Brain pericyte (primary cell): Measurements from ENCODE around the gene CHI3L1.

Experiments used
- DNase-seq: peaks from one replicate; pipeline ENCODE4 v3.0.0-alpha.2; 2012; ENCODE audit warnings: low read depth, low spot score

Gene CHI3L1

DNA sequence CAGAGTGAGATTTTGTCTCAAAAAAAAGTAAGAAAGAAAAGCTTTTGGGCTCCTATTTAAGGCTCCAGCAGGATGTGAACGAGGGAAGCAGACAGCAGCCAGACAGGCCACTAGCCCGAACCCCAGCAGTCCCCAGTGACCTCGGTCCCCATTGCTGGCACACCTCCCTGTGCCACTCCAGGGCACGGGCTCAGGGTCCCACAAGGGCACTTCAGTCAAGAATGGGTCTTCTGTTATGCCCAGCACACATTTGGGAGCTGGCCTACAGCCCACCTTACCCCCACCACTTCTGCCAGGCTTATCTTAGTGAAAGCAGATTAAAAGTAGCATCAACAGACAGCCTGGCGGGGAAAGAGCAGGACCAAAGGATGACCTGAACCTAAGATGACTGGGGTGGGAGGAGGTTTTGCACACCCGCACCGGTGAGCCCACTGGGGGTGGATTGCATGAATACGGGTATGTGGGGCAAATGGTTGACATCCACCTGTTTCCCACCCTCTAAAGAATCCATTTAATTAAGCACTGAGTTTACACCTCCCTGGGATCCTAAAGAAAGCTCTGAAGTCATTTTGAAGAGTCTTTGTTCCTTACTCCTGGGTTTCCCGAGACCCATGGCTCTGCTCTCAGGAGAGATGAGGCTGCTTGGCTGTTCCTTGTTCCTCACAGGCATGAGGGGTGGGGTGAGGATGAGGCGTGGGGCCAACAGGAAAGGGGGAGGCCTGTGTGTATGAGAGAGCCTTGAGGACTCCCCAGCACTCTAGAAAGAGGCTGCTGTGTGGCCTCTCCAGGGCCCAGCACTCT lies 4.7 kb downstream of the CHI3L1 start:
- DNase-seq: no peak

DNA sequence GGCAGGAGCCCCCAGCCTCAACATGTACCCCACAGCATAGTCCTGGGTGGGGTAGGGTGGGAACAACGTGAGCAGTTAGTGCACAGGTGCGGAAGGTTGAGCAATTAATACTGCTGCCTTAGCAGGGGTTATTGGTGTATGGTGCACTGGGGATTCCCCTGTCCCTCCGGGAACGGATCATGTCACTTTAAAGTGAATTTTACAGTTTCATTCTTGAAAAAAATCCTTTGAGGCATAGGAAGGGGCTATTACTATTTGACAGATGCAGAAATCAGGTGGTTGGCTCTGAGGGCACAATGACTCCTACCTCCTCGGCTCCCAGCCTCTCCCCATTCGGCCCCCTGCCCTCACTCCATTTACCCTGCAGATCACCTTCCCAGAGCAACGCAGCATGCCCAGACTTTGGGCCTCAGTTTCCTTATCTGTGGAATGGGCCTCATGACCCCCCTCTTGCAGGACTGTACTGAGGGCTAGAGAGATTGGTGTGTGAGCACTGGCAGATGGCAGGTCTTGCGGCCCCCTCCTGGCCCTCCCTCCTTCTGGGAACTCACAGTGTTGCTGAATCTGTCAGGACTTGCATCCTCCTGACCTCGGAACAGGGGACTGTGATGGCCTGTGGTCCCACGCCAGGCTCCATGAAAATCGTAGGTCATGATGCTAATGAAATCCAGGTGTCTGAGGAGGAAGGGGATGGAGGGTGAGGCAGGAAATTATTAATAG lies 5.7 kb downstream of the CHI3L1 start:
- no peak for DNase-seq

DNA sequence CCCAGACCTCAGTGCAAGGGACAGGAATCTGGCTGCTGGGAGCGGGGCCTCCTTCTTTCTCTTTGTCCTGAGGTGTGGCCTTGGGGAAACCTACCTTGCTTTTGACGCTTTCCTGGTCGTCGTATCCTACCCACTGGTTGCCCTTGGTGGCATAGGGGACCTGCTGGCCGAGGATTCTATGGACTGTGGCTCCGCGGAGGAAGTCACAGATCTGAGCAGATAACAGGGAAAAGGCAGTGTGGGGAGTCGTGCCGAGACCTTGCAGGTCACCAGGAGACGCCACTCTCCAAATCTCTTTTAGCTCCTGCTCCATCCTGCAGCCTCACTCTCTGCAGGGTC lies 6.9 kb downstream of the CHI3L1 start:
- no peak for DNase-seq

DNA sequence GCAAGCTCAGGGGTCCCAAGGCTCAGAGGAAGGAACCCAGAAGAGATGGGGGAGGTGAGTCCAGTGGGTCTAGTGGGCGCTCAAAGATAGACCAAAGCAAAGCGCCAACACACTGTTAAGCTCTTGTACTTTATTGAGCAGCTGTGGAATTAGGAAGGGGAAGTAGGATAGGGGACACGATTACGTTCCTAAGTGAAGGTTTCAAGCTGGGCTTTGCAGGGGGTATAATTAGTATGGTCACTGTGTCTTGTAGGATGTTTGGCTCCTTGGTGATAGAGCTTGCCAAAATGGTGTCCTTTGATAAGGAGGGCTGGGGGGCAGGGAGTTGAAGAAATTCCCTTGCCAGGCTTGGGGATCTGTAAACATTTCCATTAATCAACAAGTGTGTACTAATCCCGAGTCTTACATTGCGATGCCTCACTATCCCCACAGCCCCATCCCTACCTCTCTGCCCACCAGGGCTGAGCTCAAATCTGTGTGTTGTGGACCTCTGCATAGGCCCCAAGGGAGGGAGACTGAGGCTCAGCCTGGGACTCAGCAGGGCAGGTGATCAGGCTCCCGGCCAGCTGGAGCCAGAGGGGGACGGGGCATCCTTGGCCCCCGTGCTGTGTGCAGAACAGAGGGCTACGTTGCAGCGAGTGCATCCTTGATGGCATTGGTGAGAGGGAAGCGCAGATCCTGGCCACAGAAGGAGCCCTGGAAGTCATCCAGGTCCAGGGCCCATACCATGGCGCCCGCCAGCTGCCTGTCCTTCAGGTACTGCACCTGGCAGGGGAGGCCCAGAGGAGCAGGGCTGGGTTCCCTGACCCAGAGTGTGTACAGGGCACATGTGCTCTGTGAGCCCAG lies 7.5 kb downstream of the CHI3L1 start:
- no peak for DNase-seq

GRCh38 chr1:203178083-203178482 lies 8.4 kb downstream of the CHI3L1 start:
- no peak for DNase-seq

DNA sequence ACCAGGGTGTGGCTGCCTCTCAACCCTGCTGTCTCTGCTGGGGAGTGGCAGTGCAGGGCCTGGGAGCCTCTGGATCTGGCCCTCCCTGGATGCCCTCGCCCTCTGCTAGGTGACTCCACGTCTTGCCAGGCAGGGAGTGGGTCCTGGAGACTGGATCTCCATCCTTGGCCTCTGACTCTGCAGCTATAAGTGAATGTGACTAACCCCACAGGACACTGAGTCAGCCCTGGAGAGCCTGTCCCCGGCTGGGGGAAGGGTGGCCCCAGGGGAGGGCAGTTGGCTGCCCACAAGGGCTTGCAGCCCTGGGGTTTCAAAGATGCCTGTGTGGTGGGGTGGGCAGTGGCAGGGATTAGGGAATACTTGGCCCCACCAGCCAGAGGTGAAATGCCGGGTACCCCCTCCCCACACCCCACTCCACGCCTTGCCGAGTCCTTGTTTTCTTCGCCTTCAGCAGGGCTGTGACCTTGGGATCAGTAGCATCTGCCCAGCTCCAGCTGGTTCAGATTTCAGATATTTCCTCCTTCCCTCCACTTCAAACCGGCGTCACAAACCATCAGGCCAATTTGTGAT lies 8.9 kb downstream of the CHI3L1 start:
- DNase-seq: no peak

- no peak for DNase-seq
Measured at GRCh38 chr1:203177036-203177405, 9.5 kb downstream of the CHI3L1 start.

GRCh38 chr1:203176273-203177035 lies 10.1 kb downstream of the CHI3L1 start:
- DNase-seq: no peak

GRCh38 chr1:203175827-203176241 lies 10.7 kb downstream of the CHI3L1 start:
- no peak for DNase-seq

DNA sequence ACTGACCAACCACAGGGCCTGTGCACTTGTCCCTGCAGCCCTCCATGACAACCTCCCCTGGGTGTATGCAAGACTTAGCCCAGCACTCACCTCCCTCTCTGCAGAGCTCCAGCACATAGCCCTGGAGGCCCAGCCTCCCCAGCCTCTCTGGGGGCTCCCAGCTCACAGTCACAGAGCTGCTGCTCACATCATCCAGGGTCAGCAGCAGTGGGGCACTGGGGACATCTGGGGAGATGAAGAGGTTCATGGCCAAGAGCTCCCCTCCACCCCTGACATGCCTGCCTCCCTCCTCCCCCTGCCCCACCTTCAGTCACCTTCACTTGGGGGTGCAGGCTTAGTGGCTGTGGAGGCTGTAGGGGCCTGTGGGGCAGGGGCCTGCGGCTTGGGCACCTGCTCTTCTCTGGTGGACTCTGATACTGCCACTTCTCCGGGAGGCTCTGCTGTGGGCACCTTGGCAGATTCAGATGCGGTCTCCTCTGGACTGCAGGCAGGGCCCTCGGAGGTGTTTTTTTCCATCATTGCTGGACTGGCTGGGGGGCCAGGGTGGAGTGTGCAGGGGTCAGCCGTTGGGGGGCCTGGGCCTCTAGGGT lies 11.2 kb downstream of the CHI3L1 start, which contains the start of gene MYBPH:
Gene MYBPH (minus strand): TSS at position 590 of the 590 bp plus-strand sequence. CDS start 71 bp downstream, at position 519.
- no peak for DNase-seq

- DNase-seq: no peak
Measured at GRCh38 chr1:203174324-203174985, 12.0 kb downstream of the CHI3L1 start.

DNA sequence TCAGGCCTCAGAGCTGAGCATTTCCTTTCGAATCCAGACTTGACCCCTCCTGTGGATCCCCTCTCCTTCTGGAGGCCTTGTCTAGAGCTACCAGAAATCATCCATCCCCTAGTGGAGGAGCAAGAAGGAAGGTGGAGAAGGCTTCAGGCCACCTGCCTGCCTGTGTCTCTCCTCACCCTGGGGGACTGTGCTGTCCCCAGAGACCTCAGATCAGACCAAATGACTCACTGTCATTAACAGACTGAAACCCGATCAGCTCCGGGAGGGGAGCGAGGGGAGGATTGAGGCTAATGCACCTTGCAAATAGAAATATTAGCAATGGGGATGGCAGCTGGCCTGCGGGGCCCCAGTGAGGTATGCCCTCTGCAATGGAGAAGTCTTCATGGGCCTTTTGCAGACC lies 12.9 kb downstream of the CHI3L1 start:
- no peak for DNase-seq

- no peak for DNase-seq
Measured at GRCh38 chr1:203173011-203173555, 13.4 kb downstream of the CHI3L1 start.

DNA sequence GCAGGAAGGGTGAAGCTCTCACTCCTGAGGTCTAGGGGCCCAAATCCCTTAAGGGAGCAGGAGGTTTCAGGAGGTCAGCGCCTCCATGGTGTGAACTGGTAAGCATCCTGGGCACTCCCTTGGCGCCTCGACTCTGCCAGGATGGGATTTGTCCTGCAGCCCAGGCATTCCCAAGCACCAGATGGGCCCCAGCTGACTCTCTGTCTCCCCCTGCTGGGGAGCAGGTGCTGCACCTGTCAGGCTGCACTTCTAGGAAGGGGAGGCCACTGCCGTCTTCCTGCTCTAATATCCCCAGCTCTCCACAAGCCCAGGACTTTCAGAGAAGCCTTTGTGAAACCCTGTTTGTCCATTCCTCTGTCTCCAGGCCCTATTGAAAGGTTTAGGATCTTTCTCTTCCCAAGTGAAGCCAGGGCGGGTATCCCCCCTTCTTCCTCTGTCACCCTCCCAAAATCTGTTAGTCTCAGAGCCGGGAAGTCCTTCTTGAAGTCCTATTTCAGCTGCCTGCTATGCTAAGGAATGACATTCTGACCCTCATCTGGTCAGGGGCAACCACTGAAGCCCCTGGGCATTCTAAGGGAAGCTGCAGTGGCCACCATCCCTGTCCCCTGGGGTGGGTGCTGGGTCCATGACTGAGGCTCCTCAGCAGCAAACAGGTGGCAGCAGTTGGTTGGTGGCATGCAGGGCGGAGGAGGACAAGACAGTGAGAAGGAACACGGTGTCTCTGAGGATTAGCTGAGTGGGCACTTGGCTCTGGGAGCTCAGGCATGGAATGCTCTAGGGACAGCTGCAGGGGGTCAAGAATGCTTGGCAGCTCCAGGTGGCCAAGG lies 14.1 kb downstream of the CHI3L1 start:
- DNase-seq: no peak

- DNase-seq: no peak
Measured at GRCh38 chr1:203171341-203172183, 14.9 kb downstream of the CHI3L1 start.

DNA sequence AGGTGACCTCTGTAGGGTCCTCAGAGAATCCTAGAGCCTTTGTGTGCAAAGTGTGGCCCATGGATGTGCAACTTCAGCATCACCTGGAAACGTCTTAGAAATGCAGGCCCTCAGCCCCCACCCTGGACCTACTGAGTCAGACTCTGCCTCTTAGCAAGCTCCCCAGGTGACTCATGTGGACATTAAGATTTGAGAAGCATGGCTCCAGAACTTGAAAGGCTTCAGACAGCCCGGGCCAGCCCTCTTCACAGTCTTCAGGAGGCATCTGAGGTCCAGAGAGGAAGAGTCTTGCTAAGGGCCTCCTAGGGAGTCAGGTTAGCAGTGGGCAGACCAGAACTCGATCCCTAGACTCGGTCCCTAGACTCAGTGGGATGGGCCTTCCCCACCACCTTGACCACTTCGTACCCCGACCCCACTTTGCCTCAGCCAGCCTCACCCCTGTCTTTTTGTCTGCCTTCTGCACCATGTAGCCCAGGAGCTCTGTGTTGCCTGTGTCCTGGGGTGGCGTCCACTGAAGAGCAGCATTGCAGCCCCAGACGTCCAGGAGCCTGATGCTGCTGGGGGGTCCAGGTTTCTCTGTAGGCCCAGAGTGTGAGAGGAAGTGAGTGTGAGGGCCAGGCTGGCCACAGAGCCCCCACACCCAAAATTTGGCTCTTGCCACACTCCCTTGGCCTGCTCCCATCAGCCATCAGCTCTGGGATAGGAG lies 15.7 kb downstream of the CHI3L1 start:
- no peak for DNase-seq

DNA sequence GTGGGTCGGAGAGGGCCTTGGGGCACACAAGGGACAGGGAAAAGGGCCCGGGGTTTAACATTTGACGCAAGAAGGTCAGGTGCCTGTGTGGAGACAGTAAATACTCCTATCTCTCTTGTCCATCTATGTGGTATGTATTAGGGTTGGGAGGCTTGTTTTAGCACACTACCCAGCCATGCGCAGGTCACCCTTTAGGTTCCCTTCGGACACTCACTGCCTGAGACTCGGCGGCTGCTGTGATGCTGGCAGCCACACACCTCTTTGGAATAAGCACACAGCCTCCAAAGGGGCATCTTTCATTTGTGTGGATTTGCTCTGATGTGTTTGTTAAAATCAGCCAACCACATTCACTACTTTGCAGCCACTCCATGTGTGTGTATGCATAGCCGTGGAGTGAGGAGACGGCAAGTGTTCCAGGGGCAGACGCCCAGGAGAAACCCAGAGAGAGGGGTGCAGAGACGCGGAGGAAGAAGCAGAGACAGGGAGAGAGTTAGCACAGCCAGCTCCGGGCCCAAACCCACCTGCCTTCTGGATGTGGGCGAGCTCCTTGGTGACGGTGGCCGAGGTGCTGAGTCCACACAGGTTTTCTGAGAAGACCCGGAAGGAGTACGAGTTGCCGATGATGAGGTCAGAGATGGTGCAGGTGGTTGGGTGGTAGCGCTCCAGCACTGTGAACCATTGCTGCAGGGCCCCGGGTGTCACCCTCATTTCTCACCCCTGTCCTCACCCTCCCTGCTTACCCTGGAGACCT lies 16.6 kb downstream of the CHI3L1 start:
- no peak for DNase-seq
